DMS114 treated with DMSO at 0.1 percent for 48 hours (cell line): ENCODE measurements around the gene PRKG1.

ENCODE experiments used
- DNase-seq: peaks from one replicate; lab custom pipeline; 2025; ENCODE audit not compliant: unreplicated experiment; lab: John Stamatoyannopoulos, UW

The PRKG1 gene

GRCh38 chr10:52318822-52319464 lies 1244.7 kb downstream of the PRKG1 start:
- DNase-seq, result no peak

GRCh38 chr10:52319926-52320325 lies 1245.6 kb downstream of the PRKG1 start:
- no peak for DNase-seq

- no peak for DNase-seq
Observed at GRCh38 chr10:52322323-52322722, 1248.0 kb downstream of the PRKG1 start.

GRCh38 chr10:52322936-52323335 lies 1248.6 kb downstream of the PRKG1 start:
- no peak for DNase-seq

GRCh38 chr10:52326382-52326781 lies 1252.1 kb downstream of the PRKG1 start:
- no peak for DNase-seq

- DNase-seq, result no peak
Observed at GRCh38 chr10:52331638-52332364, 1257.5 kb downstream of the PRKG1 start.

GRCh38 chr10:52332815-52333214 lies 1258.5 kb downstream of the PRKG1 start:
- DNase-seq, result no peak

GRCh38 chr10:52334595-52334994 lies 1260.3 kb downstream of the PRKG1 start:
- DNase-seq, result no peak

- no peak for DNase-seq
Observed at GRCh38 chr10:52335665-52336064, 1261.4 kb downstream of the PRKG1 start.

- DNase-seq, result no peak
Observed at GRCh38 chr10:52337225-52337624, 1262.9 kb downstream of the PRKG1 start.

GRCh38 chr10:52343439-52343838 lies 1269.2 kb downstream of the PRKG1 start:
- no peak for DNase-seq

GRCh38 chr10:52346394-52347326 lies 1272.4 kb downstream of the PRKG1 start:
- no peak for DNase-seq

- DNase-seq, result no peak
Observed at GRCh38 chr10:52347327-52347667, 1273.0 kb downstream of the PRKG1 start.
